Gastrocnemius medialis (tissue), 4 donors: ENCODE results near the gene MARCKS. TPM values are rescaled to one million over a fixed set of nuclear protein-coding genes. Genes with fewer than 3 reads are reported as not detected.

Experiments
- ATAC-seq, 2 donors: fragments of 150-250 bp; one replicate each; pipeline ENCODE4 v1.9.1; 2016
- DNase-seq, 2 donors: peaks; one replicate each; pipeline ENCODE4 v3.0.0-alpha.2; 2019
- H3K27ac ChIP-seq, 4 donors: fragments of 200-600 bp; sonication (generic); 1 replicate in 1 of 4; 2 replicates in 3 of 4; pipeline ENCODE4 v1.5.1; 2016 to 2018; ENCODE audit warnings: mild to moderate bottlenecking in 2 of 4, moderate library complexity in 1 of 4
- H3K27me3 ChIP-seq, 3 donors: fragments of 200-600 bp; sonication (generic) in 2 of 3; 1 replicate in 1 of 3; 2 replicates in 2 of 3; pipeline versions ENCODE4 v1.5.1 to v1.6.0; 2016 to 2019; ENCODE audit warnings: mild to moderate bottlenecking in 1 of 3, moderate library complexity in 1 of 3
- H3K36me3 ChIP-seq, 2 donors: fragments of 200-600 bp; sonication (generic) in 1 of 2; one replicate each; pipeline ENCODE4 v1.5.1; 2017 to 2018
- H3K4me1 ChIP-seq, 2 donors: fragments of 200-600 bp; sonication (generic) in 1 of 2; one replicate each; pipeline ENCODE4 v1.5.1; 2016 to 2017; ENCODE audit warnings: mild to moderate bottlenecking in 2 of 2
- H3K4me3 ChIP-seq, 4 donors: fragments of 200-600 bp; sonication (generic) in 3 of 4; 1 replicate in 1 of 4; 2 replicates in 3 of 4; pipeline ENCODE4 v1.5.1; 2016 to 2019; ENCODE audit warnings: mild to moderate bottlenecking in 2 of 4
- H3K9me3 ChIP-seq, 3 donors: fragments of 200-600 bp; sonication (generic) in 2 of 3; 1 replicate in 1 of 3; 2 replicates in 2 of 3; pipeline ENCODE4 v1.5.1; 2016 to 2019
- POLR2A ChIP-seq, 2 donors: fragments of 450-650 bp; IDR thresholded peaks; one replicate each; pipeline ENCODE4 v1.6.1; 2017; ENCODE audit warnings: antibody characterized with exemption in 2 of 2, mild to moderate bottlenecking in 2 of 2, moderate library complexity in 2 of 2
- in situ Hi-C, 4 donors: fragments of 200-750 bp; cut with MboI; loops; one replicate each; pipeline versions ENCODE4 v1.15.0 to v1.8.0; 2017; ENCODE audit warnings: low sequenced_read_pairs in 4 of 4
- intact Hi-C: fragments of 100-400 bp; cut with DNase I; formaldehyde crosslinking; loops from one replicate; pipeline ENCODE4 v1.15.1; 2023; ENCODE audit warnings: low total_unique reads
- total RNA-seq, 4 donors: library from RNA; depleted of rRNA; stranded (reverse); fragments of >200 nt; gene quantifications; one replicate each; pipeline versions ENCODE4 v1.1.0 to v1.2.3, GENCODE V29; 2016
- TF ChIP-seq, protein P1 (sequence below), 5 experiments: fragments of 450-650 bp in 3 of 5; fragments of 200-600 bp in 2 of 5; sonication (generic) in 2 of 5; IDR thresholded peaks in 4 of 5; conservative IDR thresholded peaks in 1 of 5; 1 replicate in 4 of 5; 2 replicates in 1 of 5; pipeline ENCODE4 v1.5.1; 2016 to 2019; ENCODE audit warnings: antibody characterized with exemption in 5 of 5, mild to moderate bottlenecking in 3 of 5, moderate library complexity in 3 of 5

MARCKS gene
- total RNA-seq, 4 donors from 2014 or later = 4.3 to 7.1 (median 5.4) TPM

DNA sequence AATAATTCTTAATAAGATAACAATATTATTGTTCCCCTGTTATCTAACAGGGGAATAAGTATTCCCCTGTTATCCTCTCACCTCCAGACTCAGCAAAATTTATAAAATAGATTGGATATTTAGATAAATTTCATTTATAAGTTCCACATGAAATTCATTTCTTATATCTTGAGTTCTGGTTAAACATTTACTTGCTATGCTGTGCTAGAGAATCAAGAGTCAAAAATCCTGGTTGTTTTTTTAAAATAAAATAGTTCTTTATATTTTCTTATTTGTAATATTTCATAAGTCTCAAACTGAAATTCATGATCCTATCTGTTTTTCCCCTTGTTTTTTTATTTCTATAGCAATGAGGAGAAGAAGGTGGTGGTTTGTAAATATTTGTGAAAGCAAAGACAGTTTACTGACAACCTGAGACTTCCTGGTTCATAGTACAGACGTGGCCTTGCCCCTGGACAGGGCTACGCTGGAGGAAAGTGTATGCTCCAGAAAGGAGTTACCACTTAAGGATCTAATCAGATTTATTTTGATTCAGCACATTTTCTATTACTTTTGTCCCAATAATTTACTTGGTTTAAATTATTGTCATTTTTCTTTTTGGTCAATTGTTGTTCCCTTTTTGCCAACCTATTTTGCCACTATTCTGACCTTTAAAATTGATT, 37.8 kb upstream of the MARCKS start:
- Histone ChIP-seq H3K36me3 (no peaks in the 10 kb centered on the region), H3K4me1 (no peaks in the 10 kb centered on the region), H3K27me3 (no peaks in the 10 kb centered on the region), H3K27ac (no peak overlapping the region), H3K9me3 (no peaks in the 10 kb centered on the region), H3K4me3 (no peak overlapping the region)
- TF ChIP-seq POLR2A (IDR thresholded peaks at IDR 0.05) = no peak
- TF ChIP-seq, protein P1, sequence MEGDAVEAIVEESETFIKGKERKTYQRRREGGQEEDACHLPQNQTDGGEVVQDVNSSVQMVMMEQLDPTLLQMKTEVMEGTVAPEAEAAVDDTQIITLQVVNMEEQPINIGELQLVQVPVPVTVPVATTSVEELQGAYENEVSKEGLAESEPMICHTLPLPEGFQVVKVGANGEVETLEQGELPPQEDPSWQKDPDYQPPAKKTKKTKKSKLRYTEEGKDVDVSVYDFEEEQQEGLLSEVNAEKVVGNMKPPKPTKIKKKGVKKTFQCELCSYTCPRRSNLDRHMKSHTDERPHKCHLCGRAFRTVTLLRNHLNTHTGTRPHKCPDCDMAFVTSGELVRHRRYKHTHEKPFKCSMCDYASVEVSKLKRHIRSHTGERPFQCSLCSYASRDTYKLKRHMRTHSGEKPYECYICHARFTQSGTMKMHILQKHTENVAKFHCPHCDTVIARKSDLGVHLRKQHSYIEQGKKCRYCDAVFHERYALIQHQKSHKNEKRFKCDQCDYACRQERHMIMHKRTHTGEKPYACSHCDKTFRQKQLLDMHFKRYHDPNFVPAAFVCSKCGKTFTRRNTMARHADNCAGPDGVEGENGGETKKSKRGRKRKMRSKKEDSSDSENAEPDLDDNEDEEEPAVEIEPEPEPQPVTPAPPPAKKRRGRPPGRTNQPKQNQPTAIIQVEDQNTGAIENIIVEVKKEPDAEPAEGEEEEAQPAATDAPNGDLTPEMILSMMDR (IDR thresholded peaks at IDR 0.05 in 4 of 5, conservative IDR thresholded peaks at IDR 0.05 in 1 of 5) = no peak
- in situ Hi-C loops = no loop called here
- intact Hi-C loops = no loop called here
- DNase-seq = no peak
- ATAC-seq = no peak

DNA sequence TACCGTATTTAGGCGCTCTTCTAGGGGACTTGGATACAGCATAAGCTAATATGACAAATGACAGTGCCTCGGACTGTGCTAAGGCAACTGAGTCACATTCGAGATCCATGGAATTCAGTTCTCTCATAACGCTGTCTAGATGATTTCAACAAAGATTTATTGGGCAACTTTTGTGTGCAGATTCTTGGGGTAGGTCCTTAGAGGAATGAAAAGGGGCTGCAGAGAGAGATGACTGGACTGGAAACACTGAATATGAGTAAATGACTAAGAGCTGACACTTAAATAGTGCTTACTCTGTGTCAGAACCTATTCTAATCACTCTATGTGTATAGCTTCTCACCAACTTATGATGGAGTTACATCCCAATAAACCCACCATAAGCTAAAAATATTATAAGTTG, 36.4 kb upstream of the MARCKS start:
- intact Hi-C loops = no loop called here
- in situ Hi-C loops = no loop called here
- H3K4me1 ChIP-seq = peaks cover 4 to 7% of the 10 kb centered on the region in 2 donors

DNA sequence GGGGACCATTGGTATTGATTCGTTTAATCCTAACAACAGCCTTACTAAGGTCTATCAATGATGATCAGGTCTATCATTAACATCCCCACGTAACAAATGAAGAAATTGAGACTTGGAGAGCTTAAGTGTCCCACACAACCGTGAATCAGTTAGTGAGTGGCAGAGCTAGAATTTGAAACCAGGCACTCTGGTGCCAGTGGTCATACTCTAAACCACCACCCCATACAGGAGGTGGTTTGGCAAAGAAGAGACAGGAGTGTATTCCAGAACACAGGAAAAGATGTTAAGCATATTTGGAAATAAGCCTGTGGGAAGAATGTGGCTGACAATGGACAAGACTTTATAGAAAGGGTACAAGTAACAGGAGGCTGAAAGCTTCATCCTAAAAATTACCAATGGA, 35.7 kb upstream of the MARCKS start:
- TF ChIP-seq, protein P1 (IDR thresholded peaks at IDR 0.05 in 4 of 5, conservative IDR thresholded peaks at IDR 0.05 in 1 of 5) = no peak
- no peak for TF ChIP-seq POLR2A (IDR thresholded peaks at IDR 0.05)
- Histone ChIP-seq H3K27me3 (no peaks in the 10 kb centered on the region), H3K4me1 (peaks cover 9 to 11% of the 10 kb centered on the region in 2 donors), H3K9me3 (no peaks in the 10 kb centered on the region), H3K36me3 (no peaks in the 10 kb centered on the region), H3K27ac (no peak overlapping the region), H3K4me3 (no peak overlapping the region)
- DNase-seq (no peak), ATAC-seq (no peak)
- intact Hi-C loops = no loop called here
- in situ Hi-C loops = no loop called here

More for the DNA sequence above, 36.4 kb upstream of the MARCKS start:
- Histone ChIP-seq H3K27ac (no peak overlapping the region), H3K4me3 (no peak overlapping the region), H3K27me3 (no peaks in the 10 kb centered on the region), H3K36me3 (no peaks in the 10 kb centered on the region), H3K9me3 (no peaks in the 10 kb centered on the region)
- DNase-seq (no peak), ATAC-seq (no peak)
- TF ChIP-seq, protein P1 (IDR thresholded peaks at IDR 0.05 in 4 of 5, conservative IDR thresholded peaks at IDR 0.05 in 1 of 5) = no peak
- no peak for TF ChIP-seq POLR2A (IDR thresholded peaks at IDR 0.05)

DNA sequence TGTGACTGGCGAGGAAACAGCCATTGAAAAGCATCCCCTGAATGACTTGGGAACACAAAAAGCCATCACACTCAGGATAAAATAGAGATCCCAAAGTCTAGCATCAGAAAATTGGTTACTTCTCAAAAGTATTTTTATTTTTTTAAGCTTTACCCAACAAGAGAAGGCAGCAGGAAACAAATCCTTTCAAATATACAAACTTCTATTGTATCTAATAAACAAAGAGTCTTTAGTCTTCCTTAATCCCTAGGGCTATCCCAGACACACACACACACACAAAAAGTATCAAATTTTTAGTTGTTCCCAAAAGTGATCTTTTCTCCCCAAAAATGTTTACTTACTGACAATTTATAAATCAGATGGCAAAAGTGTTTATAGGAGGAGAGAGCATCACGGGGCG, 33.2 kb upstream of the MARCKS start:
- in situ Hi-C loops = no loop called here

More for the DNA sequence above, 33.2 kb upstream of the MARCKS start:
- DNase-seq (no peak), ATAC-seq (no peak)
- Histone ChIP-seq H3K36me3 (no peaks in the 10 kb centered on the region), H3K27ac (no peak overlapping the region), H3K4me3 (no peak overlapping the region), H3K9me3 (no peaks in the 10 kb centered on the region), H3K4me1 (peaks cover 15 to 19% of the 10 kb centered on the region in 2 donors), H3K27me3 (no peaks in the 10 kb centered on the region)
- TF ChIP-seq, protein P1 (IDR thresholded peaks at IDR 0.05 in 4 of 5, conservative IDR thresholded peaks at IDR 0.05 in 1 of 5) = no peak
- no peak for TF ChIP-seq POLR2A (IDR thresholded peaks at IDR 0.05)
- intact Hi-C loops = no loop called here
